GM12892 (cell line): ENCODE measurements around the gene NSMF.

Experiments
- POLR2A ChIP-seq: IDR thresholded peaks from 2 replicates; pipeline ENCODE4 v1.6.1; 2011; ENCODE audit warnings: low read depth, low read length, control low read depth
- POLR2AphosphoS5 ChIP-seq: IDR thresholded peaks from 2 replicates; pipeline ENCODE4 v1.6.1; 2011; ENCODE audit warnings: low read depth, low read length, control low read depth

- TF ChIP-seq POLR2AphosphoS5, result no peak
- TF ChIP-seq POLR2A, result no peak
These were observed 23.1 kb upstream of the NSMF start for GRCh38 chr9:137482094-137482781.
